Measurements from ENCODE around the gene RBM48. TPM values are rescaled to one million over a fixed set of nuclear protein-coding genes. Genes with fewer than 3 reads are reported as not detected.

The RBM48 gene
- total and polyA plus RNA-seq, 4 donors = 9.8 to 12.9 (median 10.7) TPM

GRCh38 chr7:92584953-92585352 lies 56.4 kb downstream of the RBM48 start:
- Histone ChIP-seq H3K36me3 (ENCODE audit: control insufficient read depth in 1 of 2, insufficient read depth in 2 of 2, low read length in 1 of 2) (no peaks in the 10 kb centered on the region), H3K4me3 (ENCODE audit: low read length in 2 of 2) (no peak overlapping the region), H3K9me3 (ENCODE audit: control insufficient read depth, low read length) (no peaks in the 10 kb centered on the region), H3K4me1 (ENCODE audit: control insufficient read depth in 1 of 2, insufficient read depth in 2 of 2, low read length in 2 of 2) (peaks cover 0 to 8% of the 10 kb centered on the region in 2 donors), H3K27me3 (ENCODE audit: control insufficient read depth in 1 of 2, insufficient read depth in 2 of 2, low read length in 1 of 2) (no peaks in the 10 kb centered on the region), H3K27ac (ENCODE audit: low read depth in 1 of 2, low read length in 2 of 2) (no peak overlapping the region)
- no peak for ATAC-seq (ENCODE audit: low FRiP score)
- DNase-seq = no peak
- intact Hi-C loops (cut with DNase I) = no loop called here

GRCh38 chr7:92586403-92586802 lies 57.8 kb downstream of the RBM48 start:
- no peaks in the 10 kb centered on the region for H3K9me3 ChIP-seq (ENCODE audit: control insufficient read depth, low read length)
- no peak for ATAC-seq (ENCODE audit: low FRiP score)
- no peak for DNase-seq
- H3K36me3 ChIP-seq (ENCODE audit: control insufficient read depth in 1 of 2, insufficient read depth in 2 of 2, low read length in 1 of 2) = no peaks in the 10 kb centered on the region
- no peak overlapping the region for H3K4me3 ChIP-seq (ENCODE audit: low read length in 2 of 2)
- intact Hi-C loops (cut with DNase I) = no loop called here
- H3K4me1 ChIP-seq (ENCODE audit: control insufficient read depth in 1 of 2, insufficient read depth in 2 of 2, low read length in 2 of 2) = peaks cover 0 to 8% of the 10 kb centered on the region in 2 donors
- no peaks in the 10 kb centered on the region for H3K27me3 ChIP-seq (ENCODE audit: control insufficient read depth in 1 of 2, insufficient read depth in 2 of 2, low read length in 1 of 2)
- no peak overlapping the region for H3K27ac ChIP-seq (ENCODE audit: low read depth in 1 of 2, low read length in 2 of 2)

- no peaks in the 10 kb centered on the region for H3K27me3 ChIP-seq (ENCODE audit: control insufficient read depth in 1 of 2, insufficient read depth in 2 of 2, low read length in 1 of 2)
- H3K27ac ChIP-seq (ENCODE audit: low read depth in 1 of 2, low read length in 2 of 2) = no peak overlapping the region
- peaks cover 0 to 8% of the 10 kb centered on the region in 2 donors for H3K4me1 ChIP-seq (ENCODE audit: control insufficient read depth in 1 of 2, insufficient read depth in 2 of 2, low read length in 2 of 2)
- H3K4me3 ChIP-seq (ENCODE audit: low read length in 2 of 2) = no peak overlapping the region
- ATAC-seq (ENCODE audit: low FRiP score) (no peak), DNase-seq (no peak)
- intact Hi-C loops (cut with DNase I) = no loop called here
- 24 to 27% methylated on average over 4 of the region's 4 CpGs for WGBS, 2 donors
- no peaks in the 10 kb centered on the region for H3K36me3 ChIP-seq (ENCODE audit: control insufficient read depth in 1 of 2, insufficient read depth in 2 of 2, low read length in 1 of 2)
- H3K9me3 ChIP-seq (ENCODE audit: control insufficient read depth, low read length) = no peaks in the 10 kb centered on the region
Observed at GRCh38 chr7:92586841-92587240, 58.2 kb downstream of the RBM48 start.

Other genes with a start within 250 kb of the RBM48 start
- gene GATAD1, start 81.3 kb upstream of the RBM48 start, total RNA-seq = 10 to 100 TPM; 34.3 to 48.7 TPM
- 10 to 100 TPM; 14.3 to 49.5 TPM for gene GATAD1, start 81.3 kb upstream of the RBM48 start, polyA plus RNA-seq
- gene ERVW-1, start 50.8 kb upstream of the RBM48 start, total RNA-seq = not detected
- gene ERVW-1, start 50.8 kb upstream of the RBM48 start, polyA plus RNA-seq = not detected
- gene PEX1, start 275 bp upstream of the RBM48 start, total RNA-seq = 10 to 100 TPM; 17.1 to 18.5 TPM
- 10 to 100 TPM in 1 of 2 donors, 1 to 10 TPM in 1; 7.4 to 29.3 TPM for gene PEX1, start 275 bp upstream of the RBM48 start, polyA plus RNA-seq
- 10 to 100 TPM; 26.9 to 27.4 TPM for gene FAM133B, start 61.6 kb downstream of the RBM48 start, total RNA-seq
- 10 to 100 TPM; 12.3 to 19.9 TPM for gene FAM133B, start 61.6 kb downstream of the RBM48 start, polyA plus RNA-seq